Measurements from ENCODE around the gene CYP26A1. TPM values are rescaled to one million over a fixed set of nuclear protein-coding genes. Genes with fewer than 3 reads are reported as not detected.
A peak's percentile ranks its signal among the peaks of the same experiment; 100 is the strongest.

The CYP26A1 gene
- total and polyA plus RNA-seq, 2 experiments from 2014 or later, result 1.2 to 1.8 TPM

- H3K4me2 ChIP-seq, result no peak overlapping the region
- H3K4me3 ChIP-seq, result no peak overlapping the region
- peaks cover 4% of the 10 kb centered on the region; the same call in 2 of the 3 replicates for H3K9me3 Mint-ChIP-seq
- no peaks in the 10 kb centered on the region for H3K36me3 Mint-ChIP-seq (ENCODE audit: low read depth)
- ATAC-seq (no peak), DNase-seq (ENCODE audit: low spot score) (no peak)
- H3K36me3 ChIP-seq (ENCODE audit: insufficient read depth), result no peaks in the 10 kb centered on the region
- H3K27me3 ChIP-seq (ENCODE audit: insufficient read depth), result peaks cover 71% of the 10 kb centered on the region
- H3K4me1 Mint-ChIP-seq, result peaks cover 26% of the 10 kb centered on the region
- peaks cover 2% of the 10 kb centered on the region; the same call in 1 of the 2 replicates for H3F3A ChIP-seq (replicated peaks; ENCODE audit: low read depth)
- H3K4me1 ChIP-seq (ENCODE audit: insufficient read depth), result peaks cover 38% of the 10 kb centered on the region
- no peaks in the 10 kb centered on the region for H3K9me2 ChIP-seq (ENCODE audit: insufficient read depth)
- H3K27ac ChIP-seq (ENCODE audit: low read depth), result no peak overlapping the region
- H4K20me1 ChIP-seq (replicated peaks; ENCODE audit: insufficient read depth), result no peaks in the 10 kb centered on the region
- H3K79me2 ChIP-seq (replicated peaks; ENCODE audit: insufficient read depth), result no peaks in the 10 kb centered on the region
- no peak overlapping the region for H3K27ac Mint-ChIP-seq
- H3K4me3 Mint-ChIP-seq, result no peak overlapping the region
- H2AFZ ChIP-seq, result no peak overlapping the region
- H3K27me3 Mint-ChIP-seq (ENCODE audit: insufficient read depth, low read depth, poor library complexity), result peaks cover 56% of the 10 kb centered on the region
- TF ChIP-seq ETS1 (IDR thresholded peaks at IDR 0.05), result no peak
Measured at GRCh38 chr10:93077860-93078337, 4.2 kb downstream of the CYP26A1 start.

- Histone ChIP-seq H3K9me2 (ENCODE audit: insufficient read depth) (no peaks in the 10 kb centered on the region), H3K4me2 (no peak overlapping the region), H3K4me3 (no peak overlapping the region), H4K20me1 (replicated peaks; ENCODE audit: insufficient read depth) (no peaks in the 10 kb centered on the region), H3K36me3 (ENCODE audit: insufficient read depth) (no peaks in the 10 kb centered on the region), H3K27ac (ENCODE audit: low read depth) (no peak overlapping the region), H3K4me1 (ENCODE audit: insufficient read depth) (peaks cover 28% of the 10 kb centered on the region), H3K27me3 (ENCODE audit: insufficient read depth) (peaks cover 52% of the 10 kb centered on the region), H3K79me2 (replicated peaks; ENCODE audit: insufficient read depth) (no peaks in the 10 kb centered on the region), H3F3A (replicated peaks; ENCODE audit: low read depth) (0 out of 2 replicates have a peak, but pooled peaks cover 2% of the 10 kb centered on the region), H2AFZ (0 out of 2 replicates have a peak overlapping the region, but pooled peaks have one; percentile 33)
- DNase-seq (ENCODE audit: low spot score) (no peak), ATAC-seq (no peak)
- Mint-ChIP-seq H3K27ac (no peak overlapping the region), H3K4me3 (no peak overlapping the region), H3K4me1 (peaks cover 21% of the 10 kb centered on the region), H3K9me3 (no peaks in the 10 kb centered on the region), H3K36me3 (ENCODE audit: low read depth) (no peaks in the 10 kb centered on the region), H3K27me3 (ENCODE audit: insufficient read depth, low read depth, poor library complexity) (peaks cover 41% of the 10 kb centered on the region)
- no peak for TF ChIP-seq NANOG (IDR thresholded peaks at IDR 0.05; ENCODE audit: borderline replicate concordance)
- TF ChIP-seq CTCF (conservative IDR thresholded peaks at IDR 0.05; ENCODE audit: low read depth in 2 of 2), result no peak
Measured at GRCh38 chr10:93079663-93080349, 6.1 kb downstream of the CYP26A1 start.

GRCh38 chr10:93080350-93081046 is 6.8 kb downstream of the CYP26A1 start:
- Histone ChIP-seq H4K20me1 (replicated peaks; ENCODE audit: insufficient read depth) (no peaks in the 10 kb centered on the region), H3K27me3 (ENCODE audit: insufficient read depth) (peaks cover 45% of the 10 kb centered on the region), H3K4me1 (ENCODE audit: insufficient read depth) (peaks cover 21% of the 10 kb centered on the region), H3F3A (replicated peaks; ENCODE audit: low read depth) (0 out of 2 replicates have a peak, but pooled peaks cover 2% of the 10 kb centered on the region), H3K9me2 (ENCODE audit: insufficient read depth) (no peaks in the 10 kb centered on the region), H3K79me2 (replicated peaks; ENCODE audit: insufficient read depth) (no peaks in the 10 kb centered on the region), H2AFZ (peak overlapping the region; percentile 83), H3K4me2 (no peak overlapping the region), H3K4me3 (no peak overlapping the region), H3K27ac (ENCODE audit: low read depth) (no peak overlapping the region), H3K36me3 (ENCODE audit: insufficient read depth) (no peaks in the 10 kb centered on the region)
- TF ChIP-seq JUNB (IDR thresholded peaks at IDR 0.05; ENCODE audit: unreplicated experiment), result no peak
- TF ChIP-seq CTCF (conservative IDR thresholded peaks at IDR 0.05; ENCODE audit: low read depth in 2 of 2), result peak; percentile 86 to 96
- peak; percentile 80 for DNase-seq (ENCODE audit: low spot score)
- no peaks in the 10 kb centered on the region for H3K9me3 Mint-ChIP-seq
- peak; percentile 83 for ATAC-seq
- no peaks in the 10 kb centered on the region for H3K36me3 Mint-ChIP-seq (ENCODE audit: low read depth)
- no peak overlapping the region for H3K4me3 Mint-ChIP-seq
- H3K27ac Mint-ChIP-seq, result no peak overlapping the region
- peaks cover 34% of the 10 kb centered on the region for H3K27me3 Mint-ChIP-seq (ENCODE audit: insufficient read depth, low read depth, poor library complexity)
- H3K4me1 Mint-ChIP-seq, result peaks cover 18% of the 10 kb centered on the region

Data from GM23338 (cell line).